ENCODE results near the gene FPR1.

GRCh38 chr19:51761696-51762095 is 10.0 kb upstream of the FPR1 start:
- no peak for TF ChIP-seq POLR2AphosphoS5 (IDR thresholded peaks at IDR 0.05; ENCODE audit: low read depth, low read length)
- TF ChIP-seq TAF1 (IDR thresholded peaks at IDR 0.05; ENCODE audit: borderline replicate concordance, low read depth, low read length) = no peak
- TF ChIP-seq POLR2A (IDR thresholded peaks at IDR 0.05; ENCODE audit: low read depth, low read length) = no peak
